ENCODE measurements around the gene PPL. TPM values are rescaled to one million over a fixed set of nuclear protein-coding genes. Genes with fewer than 3 reads are reported as not detected.

The PPL gene
- total and polyA plus RNA-seq, 2 of the 8 experiments (the other 6 are each of a cell fraction or from before 2014, with no cell fraction given) = 11.3 to 29.5 TPM

GRCh38 chr16:4933871-4934395, 3.0 kb downstream of the PPL start:
- Histone ChIP-seq H2AK5ac (ENCODE audit: low read depth, low read length) (no peak overlapping the region; the same call in 1 of the 2 replicates), H3K4me2 (ENCODE audit: insufficient read depth in 1 of 2, low read depth in 2 of 2, low read length in 2 of 2) (no peak overlapping the region), H4K5ac (ENCODE audit: insufficient read length, low read depth, low read length) (no peak overlapping the region), H2BK5ac (ENCODE audit: low read depth, low read length) (no peak overlapping the region), H3K23me2 (ENCODE audit: low read depth, low read length) (peaks cover 3% of the 10 kb centered on the region; the same call in 1 of the 2 replicates), H4K91ac (replicated peaks; ENCODE audit: insufficient read length, low read length) (no peak overlapping the region), H2BK15ac (ENCODE audit: low read length) (peak overlapping the region; percentile 75; the same call in 1 of the 2 replicates), H3K9ac (replicated peaks in 1 of 4; ENCODE audit: extremely low read depth in 1 of 4, low read depth in 3 of 4, low read length in 3 of 4) (no peak overlapping the region), H3K56ac (replicated peaks; ENCODE audit: insufficient read length, low read depth, low read length) (no peak overlapping the region), H2BK120ac (replicated peaks; ENCODE audit: low read depth, low read length) (no peak overlapping the region), H3K18ac (ENCODE audit: extremely low read depth, low read length) (no peak overlapping the region), H3K4me3 (ENCODE audit: extremely low read depth in 1 of 4, insufficient read depth in 2 of 4, low read depth in 3 of 4, low read length in 4 of 4) (no peak overlapping the region), H3K27ac (ENCODE audit: low read depth, low read length) (no peak overlapping the region), H4K20me1 (replicated peaks in 1 of 2; ENCODE audit: control insufficient read depth in 1 of 2, insufficient read depth in 2 of 2, low read length in 2 of 2) (peaks cover 0 to 22% of the 10 kb centered on the region in 2 experiments), H3K23ac (ENCODE audit: insufficient read length) (no peak overlapping the region), H3K4me1 (replicated peaks in 1 of 4; ENCODE audit: control insufficient read depth in 3 of 4, insufficient read depth in 4 of 4, low read length in 3 of 4) (peaks cover 0 to 11% (median 7%) of the 10 kb centered on the region in 4 experiments; a peak in 4 of 7 replicates), H3K4ac (replicated peaks; ENCODE audit: insufficient read length, low read depth, low read length) (no peak overlapping the region), H2BK20ac (ENCODE audit: low read length) (no peak overlapping the region), H3K36me3 (ENCODE audit: control insufficient read depth in 2 of 4, insufficient read depth in 4 of 4, low read length in 3 of 4) (no peaks in the 10 kb centered on the region; a peak in 1 of 8 replicates), H3K27me3 (replicated peaks in 1 of 4; ENCODE audit: control insufficient read depth in 3 of 4, extremely low read depth in 1 of 4, insufficient read depth in 3 of 4, low read length in 3 of 4) (no peaks in the 10 kb centered on the region), H3K79me2 (ENCODE audit: control insufficient read depth in 1 of 2, insufficient read depth in 2 of 2, low read length in 2 of 2) (peaks cover 0 to 11% of the 10 kb centered on the region in 2 experiments; a peak in 1 of 4 replicates), H3K14ac (ENCODE audit: insufficient read length) (no peak overlapping the region), H3K9me3 (ENCODE audit: insufficient read depth in 2 of 2, low read depth in 1 of 2, low read length in 1 of 2) (no peaks in the 10 kb centered on the region), H2BK12ac (ENCODE audit: low read depth, low read length) (no peak overlapping the region), H3K79me1 (ENCODE audit: low read depth, low read length) (peaks cover 2% of the 10 kb centered on the region; the same call in 1 of the 2 replicates), H4K8ac (ENCODE audit: extremely low read depth, insufficient read depth, low read length) (no peak overlapping the region; the same call in 1 of the 2 replicates), H2AFZ (ENCODE audit: low read length) (no peak overlapping the region)
- DNase-seq (ENCODE audit: low read depth in 1 of 2, low spot score in 2 of 2) (no peak), FAIRE-seq (no peak)
- ChIA-PET CTCF (ENCODE audit: partially characterized antibody) (interaction anchor here (4.3 kb wide), 1 partner anchor 22 kb away, joined by 30 read pairs; no protein-coding TSS in a partner anchor), POLR2A (ENCODE audit: partially characterized antibody) (interaction anchor here (1.2 to 3.7 kb wide), 3 partner anchors 10 to 23 kb away, joined by 3 to 18 read pairs (median 3); partner anchors contain the start of gene SEC14L5)
- WGBS, 2 experiments (ENCODE audit: extremely low coverage in 1 of 2, insufficient coverage in 1 of 2, insufficient read length in 1 of 2, insufficient replicate concordance in 2 of 2, low coverage in 1 of 2, low lambda C conversion rate in 2 of 2, missing lambda C conversion rate in 1 of 2) = 96% methylated on average over 15 of the region's 15 CpGs; no CpG with 5 or more reads in 1 of the 2 experiments
- TF ChIP-seq ZNF274 (IDR thresholded peaks at IDR 0.05; ENCODE audit: borderline replicate concordance, extremely low read depth, low read length) (no peak), KDM4A (IDR thresholded peaks at IDR 0.05; ENCODE audit: low read depth, low read length, severe bottlenecking) (no peak), GABPA (IDR thresholded peaks at IDR 0.05; ENCODE audit: borderline replicate concordance, insufficient read depth, low read length) (no peak), TAF7 (optimal IDR thresholded peaks at IDR 0.05; ENCODE audit: borderline replicate concordance, low read depth, low read length) (no peak), SP1 (IDR thresholded peaks at IDR 0.05; ENCODE audit: low read depth, low read length) (no peak), EZH2 (IDR thresholded peaks at IDR 0.05; ENCODE audit: low read depth, low read length, severe bottlenecking) (no peak), PHF8 (conservative IDR thresholded peaks at IDR 0.05; ENCODE audit: low read depth, low read length) (no peak), SIN3A (conservative IDR thresholded peaks at IDR 0.05 in 1 of 2, IDR thresholded peaks at IDR 0.05 in 1 of 2; ENCODE audit: low read depth in 1 of 2, low read length in 2 of 2) (no peak), RBBP5 (IDR thresholded peaks at IDR 0.05; ENCODE audit: borderline replicate concordance, low read depth, low read length) (no peak)
- TF ChIP-seq, protein P1, sequence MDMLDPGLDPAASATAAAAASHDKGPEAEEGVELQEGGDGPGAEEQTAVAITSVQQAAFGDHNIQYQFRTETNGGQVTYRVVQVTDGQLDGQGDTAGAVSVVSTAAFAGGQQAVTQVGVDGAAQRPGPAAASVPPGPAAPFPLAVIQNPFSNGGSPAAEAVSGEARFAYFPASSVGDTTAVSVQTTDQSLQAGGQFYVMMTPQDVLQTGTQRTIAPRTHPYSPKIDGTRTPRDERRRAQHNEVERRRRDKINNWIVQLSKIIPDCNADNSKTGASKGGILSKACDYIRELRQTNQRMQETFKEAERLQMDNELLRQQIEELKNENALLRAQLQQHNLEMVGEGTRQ (IDR thresholded peaks at IDR 0.05; ENCODE audit: low read length) = no peak

All from H1 (cell line).